AG04449 (cell line): ENCODE measurements around the gene TBX3.
A peak's percentile ranks its signal among the peaks of the same experiment; 100 is the strongest.

Source experiments
- CTCF ChIA-PET: fragments of 350-600 bp; formaldehyde crosslinking; extraction: SDS; loops from one replicate; lab custom pipeline; 2021; ENCODE audit warnings: antibody characterized with exemption; lab: Yijun Ruan, JAX
- POLR2A ChIA-PET: fragments of 400-600, 350-600 bp; formaldehyde crosslinking; extraction: SDS; loops from one replicate; lab custom pipeline; 2020; ENCODE audit warnings: antibody characterized with exemption, inconsistent platforms; lab: Yijun Ruan, JAX
- DNase-seq: peaks from one replicate; pipeline ENCODE4 v3.0.0-alpha.2; 2010; ENCODE audit warnings: low read depth, low spot score
- H3K4me3 ChIP-seq: 2 replicates; pipeline ENCODE4 v1.5.1; 2011; ENCODE audit warnings: low read depth, mild to moderate bottlenecking, control low read depth, low read length
- CTCF ChIP-seq: IDR thresholded peaks from one replicate; pipeline ENCODE4 v1.5.1; 2011; ENCODE audit warnings: mild to moderate bottlenecking, moderate library complexity, low read length, control low read depth, inconsistent platforms; ENCODE audit not compliant: insufficient read depth; ENCODE audit errors: missing control alignments

Gene TBX3

GRCh38 chr12:114685320-114685781 is 1.4 kb upstream of the TBX3 start:
- H3K4me3 ChIP-seq = peak overlapping the region; percentile 80
- ChIA-PET CTCF (interaction anchor here (1.5 to 5.6 kb wide), 5 partner anchors 10 to 1067 kb away, joined by 3 to 42 read pairs (median 7); no protein-coding TSS in a partner anchor), POLR2A (interaction anchor here (0.6 to 2.8 kb wide), 8 partner anchors 11 to 669 kb away, joined by 3 to 47 read pairs (median 12); no protein-coding TSS in a partner anchor)
- DNase-seq = no peak
- no peak for TF ChIP-seq CTCF

- ChIA-PET POLR2A (interaction anchor here (0.6 to 2.8 kb wide), 21 partner anchors 11 to 1067 kb away, joined by 3 to 47 read pairs (median 7); no protein-coding TSS in a partner anchor), CTCF (interaction anchor here (0.7 to 5.6 kb wide), 11 partner anchors 9 to 1070 kb away, joined by 3 to 42 read pairs (median 4); no protein-coding TSS in a partner anchor)
- peak overlapping the region; percentile 80 for H3K4me3 ChIP-seq
- no peak for TF ChIP-seq CTCF
- no peak for DNase-seq
Measured at GRCh38 chr12:114684870-114685273, 897 bp upstream of the TBX3 start.

GRCh38 chr12:114683709-114684097 is 272 bp downstream of the TBX3 start:
- peak overlapping the region; percentile 80 for H3K4me3 ChIP-seq
- DNase-seq = no peak
- ChIA-PET POLR2A (interaction anchor here (0.6 to 2.8 kb wide), 35 partner anchors 9 to 1069 kb away, joined by 3 to 47 read pairs (median 4); no protein-coding TSS in a partner anchor), CTCF (interaction anchor here (0.7 to 5.6 kb wide), 14 partner anchors 8 to 1071 kb away, joined by 3 to 42 read pairs (median 3); no protein-coding TSS in a partner anchor)
- TF ChIP-seq CTCF = no peak

GRCh38 chr12:114682785-114683708 is 928 bp downstream of the TBX3 start:
- DNase-seq = no peak
- peak; percentile 19 for TF ChIP-seq CTCF
- ChIA-PET CTCF (interaction anchor here (0.7 to 5.6 kb wide), 6 partner anchors 8 to 1072 kb away, joined by 3 to 42 read pairs (median 4); no protein-coding TSS in a partner anchor), POLR2A (interaction anchor here (0.6 to 2.8 kb wide), 22 partner anchors 9 to 1069 kb away, joined by 3 to 47 read pairs (median 6); no protein-coding TSS in a partner anchor)
- peak overlapping the region; percentile 80 for H3K4me3 ChIP-seq

GRCh38 chr12:114682106-114682784 is 1.7 kb downstream of the TBX3 start:
- H3K4me3 ChIP-seq = peak overlapping the region; percentile 80
- CTCF ChIA-PET = interaction anchor here (0.7 to 5.6 kb wide), 2 partner anchors 11 to 485 kb away, joined by 3 to 42 read pairs; no protein-coding TSS in a partner anchor
- DNase-seq = no peak
- POLR2A ChIA-PET = interaction anchor here (1.1 to 2.8 kb wide), 2 partner anchors 9 to 13 kb away, joined by 4 to 33 read pairs; no protein-coding TSS in a partner anchor
- no peak for TF ChIP-seq CTCF
